Dermis blood vessel endothelial cell (primary cell): ENCODE measurements around the gene CNOT4. TPM values are rescaled to one million over a fixed set of nuclear protein-coding genes. Genes with fewer than 3 reads are reported as not detected.
"Not testable (repeated sequence)": the region's sequence is repeated elsewhere in the genome, so short reads cannot be mapped to it uniquely, and the experiment has no call there.

Source experiments
- DNase-seq: peaks from one replicate; pipeline ENCODE4 v3.0.0; 2010
- total RNA-seq: library from RNA; depleted of rRNA; stranded (reverse); fragments of >200 nt; gene quantifications from 2 replicates; pipeline ENCODE4 v1.2.3, GENCODE V29; 2014

CNOT4 gene
- total RNA-seq, 1 donor from 2014 or later = 4.8 TPM

DNA sequence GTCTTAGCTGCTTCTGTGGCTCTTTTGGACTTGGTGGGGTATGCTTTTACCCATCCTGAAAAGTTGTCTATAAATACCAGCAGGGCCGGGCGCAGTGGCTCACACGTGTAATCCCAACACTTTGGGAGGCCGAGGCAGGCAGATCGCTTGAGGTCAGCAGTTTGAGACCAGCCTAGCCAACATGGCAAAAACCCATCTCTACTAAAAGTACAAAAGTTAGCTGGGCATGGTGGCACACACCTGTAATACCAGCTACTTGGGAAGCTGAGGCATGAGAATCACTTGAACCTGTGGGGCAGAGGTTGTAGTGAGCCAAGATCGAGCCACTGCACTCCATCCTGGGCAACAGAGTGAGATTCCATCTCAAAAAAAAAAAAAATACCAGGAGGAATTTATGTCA is 188.9 kb downstream of the CNOT4 start:
- not testable (repeated sequence) for DNase-seq

DNA sequence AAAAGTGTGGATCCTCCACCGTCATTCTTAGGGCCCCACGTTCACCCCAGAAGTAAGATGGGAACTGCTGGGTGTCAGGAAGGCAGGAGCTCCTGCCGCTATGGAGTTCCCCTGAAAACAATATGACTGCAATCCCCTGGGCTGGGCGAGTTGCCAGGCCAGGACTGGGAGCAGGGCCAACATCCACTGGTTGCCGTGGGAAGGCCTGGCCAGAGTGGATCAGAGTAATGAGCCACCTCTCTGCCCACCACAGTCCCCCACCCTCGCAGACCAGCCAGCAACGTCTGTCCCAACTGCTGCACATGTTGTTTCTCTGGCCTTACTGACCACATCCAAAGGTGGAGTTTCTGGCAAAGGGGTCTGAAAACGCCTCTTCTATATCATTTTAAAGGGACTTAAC is 189.6 kb downstream of the CNOT4 start:
- DNase-seq = peak; percentile 97

DNA sequence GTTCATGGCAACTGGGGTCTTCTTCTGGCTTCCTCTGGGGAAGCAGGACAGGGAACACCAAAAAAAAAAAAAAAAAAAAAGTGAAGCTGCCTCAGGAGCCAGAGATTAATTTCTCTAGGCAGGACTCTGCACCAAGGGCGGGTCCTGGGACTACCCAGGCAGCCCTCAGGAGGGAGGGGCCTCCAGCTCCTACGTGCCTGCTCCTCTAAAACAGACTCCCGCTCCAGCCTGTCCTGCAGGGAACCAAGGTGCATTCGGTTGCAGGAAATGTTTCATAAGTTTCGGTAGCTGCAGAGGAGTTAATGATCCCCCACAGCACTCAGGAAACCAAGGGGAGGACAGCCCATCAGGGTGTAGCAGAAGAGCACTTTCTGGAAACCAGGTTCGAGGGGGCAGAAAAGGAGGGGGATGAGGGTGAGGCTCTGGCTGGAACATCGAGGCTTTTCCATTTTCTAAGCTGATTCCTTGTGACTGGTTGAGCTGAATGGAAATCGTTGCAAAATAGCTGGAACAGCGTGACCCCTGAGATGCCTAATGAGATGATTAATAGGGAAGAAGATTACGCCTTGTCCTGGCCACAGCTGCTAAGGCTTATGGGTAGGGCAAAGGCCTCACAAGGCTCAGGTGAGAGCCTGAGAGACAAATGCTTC is 192.1 kb downstream of the CNOT4 start:
- no peak for DNase-seq

DNA sequence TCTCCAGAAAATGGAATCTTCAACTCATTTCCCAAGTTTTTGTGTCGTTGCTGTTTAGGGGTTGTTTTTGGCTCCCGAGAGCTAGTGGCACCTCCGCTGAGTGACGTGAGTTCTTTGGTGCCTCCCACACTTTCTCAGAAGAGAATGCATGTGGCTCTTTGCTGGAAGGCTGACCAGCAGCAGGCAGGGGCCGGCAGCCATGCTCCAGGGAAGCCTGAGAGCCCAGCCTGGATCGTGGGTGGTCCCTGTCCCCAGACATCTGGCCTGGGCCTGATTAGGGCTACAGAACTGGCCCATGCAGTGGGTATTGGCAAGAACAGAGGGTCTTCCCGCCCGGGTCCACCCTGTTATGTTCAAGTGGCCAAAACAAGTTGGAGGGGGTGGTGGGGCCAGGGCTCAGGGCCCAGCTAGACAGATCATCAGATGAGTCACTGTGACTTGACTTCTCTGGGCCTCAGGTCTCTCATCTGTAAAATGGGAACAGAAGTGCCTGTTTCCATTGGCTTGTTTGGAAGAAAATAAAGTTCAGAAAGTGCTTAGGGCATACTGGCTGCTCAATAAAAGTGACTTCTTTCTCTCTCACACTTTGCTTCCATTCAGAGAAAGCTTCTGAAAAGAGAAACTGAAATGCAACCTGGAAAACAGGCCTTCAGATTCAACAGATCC is 193.1 kb downstream of the CNOT4 start:
- no peak for DNase-seq

DNA sequence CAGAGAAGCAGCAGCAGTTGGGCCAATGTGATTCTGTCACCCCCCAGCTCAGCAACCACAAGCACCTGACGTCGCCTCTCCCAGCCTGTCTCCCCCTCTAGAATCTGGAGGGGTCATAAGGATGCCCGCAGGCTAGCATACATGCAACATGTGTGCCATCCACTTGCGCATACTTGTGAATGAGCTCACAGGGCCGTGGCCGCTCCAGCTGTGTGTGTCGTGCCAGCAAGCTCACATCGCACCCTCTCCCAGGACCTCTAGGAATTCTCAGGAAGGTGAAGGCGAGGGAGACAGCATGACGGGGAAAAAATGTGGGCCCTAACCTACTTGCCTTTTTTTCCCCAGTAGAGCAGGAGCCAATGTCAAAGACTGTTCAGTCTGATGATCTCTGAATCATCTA is 195.9 kb downstream of the CNOT4 start:
- DNase-seq = no peak

Other genes starting within 250 kb of the CNOT4 start
- gene NUP205, start 47.8 kb upstream of the CNOT4 start, total RNA-seq = 50.2 and 74.1 TPM in 2 replicates
- 7.3 and 7.9 TPM in 2 replicates for gene STMP1, start 152.4 kb upstream of the CNOT4 start, total RNA-seq
- gene SLC13A4, start 218.1 kb upstream of the CNOT4 start, total RNA-seq = not detected in 2 replicates
- gene FAM180A, start 238.7 kb upstream of the CNOT4 start, total RNA-seq = not detected in 2 replicates